Ovary (tissue), 3 donors: ENCODE data around the gene SPIN2B.

Experiments used
- CTCF ChIP-seq, 3 donors: fragments of 450-650 bp in 2 of 3; fragments of 200-600 bp in 1 of 3; IDR thresholded peaks; one replicate each; pipeline versions ENCODE4 v1.5.1 to v1.8.0; 2016 to 2022; ENCODE audit warnings: antibody characterized with exemption in 3 of 3, mild to moderate bottlenecking in 1 of 3
- POLR2A ChIP-seq: fragments of 450-650 bp; IDR thresholded peaks from one replicate; pipeline ENCODE4 v1.6.1; 2017; ENCODE audit warnings: antibody characterized with exemption, mild to moderate bottlenecking, moderate library complexity
- donor health status: DM: no; HTN: no; CAD: no.

GRCh38 chrX:57121816-57122215 is 468 bp upstream of the SPIN2B start:
- TF ChIP-seq CTCF (IDR thresholded peaks at IDR 0.05), result no peak
- TF ChIP-seq POLR2A, result no peak
